IPS DF 19.7 (cell line): ENCODE data around the gene MRPL40.

Experiments
- DNase-seq: peaks from one replicate; pipeline ENCODE4 v3.0.0-alpha.2; 2013; ENCODE audit warnings: low read depth, low spot score

MRPL40 gene

GRCh38 chr22:19461506-19461905 is 29.2 kb downstream of the MRPL40 start:
- DNase-seq: no peak

GRCh38 chr22:19463008-19463407 is 30.7 kb downstream of the MRPL40 start:
- no peak for DNase-seq

GRCh38 chr22:19463491-19464469 is 31.4 kb downstream of the MRPL40 start:
- no peak for DNase-seq

- no peak for DNase-seq
Measured at GRCh38 chr22:19464546-19464945, 32.2 kb downstream of the MRPL40 start.

- no peak for DNase-seq
Measured at GRCh38 chr22:19464975-19465374, 32.6 kb downstream of the MRPL40 start.

- DNase-seq: no peak
Measured at GRCh38 chr22:19466126-19466716, 33.9 kb downstream of the MRPL40 start.

GRCh38 chr22:19466848-19467752 is 34.8 kb downstream of the MRPL40 start:
- no peak for DNase-seq

GRCh38 chr22:19467912-19468311 is 35.6 kb downstream of the MRPL40 start:
- DNase-seq: no peak

- DNase-seq: no peak
Measured at GRCh38 chr22:19469421-19469820, 37.1 kb downstream of the MRPL40 start.

GRCh38 chr22:19470010-19470409 is 37.7 kb downstream of the MRPL40 start:
- DNase-seq: no peak

- DNase-seq: no peak
Measured at GRCh38 chr22:19471572-19471971, 39.2 kb downstream of the MRPL40 start.

GRCh38 chr22:19472233-19472632 is 39.9 kb downstream of the MRPL40 start:
- DNase-seq: no peak

GRCh38 chr22:19473578-19473977 is 41.2 kb downstream of the MRPL40 start:
- no peak for DNase-seq

- no peak for DNase-seq
Measured at GRCh38 chr22:19476023-19476422, 43.7 kb downstream of the MRPL40 start.

GRCh38 chr22:19477321-19478044 is 45.1 kb downstream of the MRPL40 start:
- DNase-seq: no peak

- DNase-seq: no peak
Measured at GRCh38 chr22:19478045-19478900, 45.9 kb downstream of the MRPL40 start.

GRCh38 chr22:19478901-19479354 is 46.6 kb downstream of the MRPL40 start, which contains the start of gene UFD1:
UFD1 (minus strand) TSS chr22:19479193; CDS start chr22:19479085, 108 bp downstream.
- no peak for DNase-seq

GRCh38 chr22:19479355-19480172 is 47.2 kb downstream of the MRPL40 start, which contains the start of gene CDC45:
CDC45 (plus strand) TSS chr22:19479920; CDS start chr22:19479969, 49 bp downstream.
- DNase-seq: peak; percentile 95

GRCh38 chr22:19480173-19480568 is 47.8 kb downstream of the MRPL40 start:
- DNase-seq: no peak
